GM23338 (cell line): ENCODE data around the gene MAGEB6.

Source experiments
- CREB1 ChIP-seq: fragments of 250-450 bp; sonication (Bioruptor Pico); IDR thresholded peaks from 2 replicates; pipeline ENCODE4 v1.5.0; 2020; ENCODE audit warnings: low read depth, mild to moderate bottlenecking, moderate library complexity
- EZH2 ChIP-seq: fragments of 200-600 bp; sonication (generic); IDR thresholded peaks from one replicate; pipeline ENCODE4 v1.8.0; 2017; ENCODE audit warnings: antibody characterized with exemption, mild to moderate bottlenecking, low read depth; ENCODE audit not compliant: unreplicated experiment
- EZH2phosphoT487 ChIP-seq: fragments of 200-600 bp; sonication (generic); IDR thresholded peaks from one replicate; pipeline ENCODE4 v1.8.1; 2018; ENCODE audit warnings: antibody characterized with exemption; ENCODE audit not compliant: unreplicated experiment
- JUNB ChIP-seq: IDR thresholded peaks from one replicate; pipeline ENCODE4 v1.6.1; 2016; ENCODE audit warnings: antibody characterized with exemption; ENCODE audit not compliant: unreplicated experiment
- POLR2AphosphoS5 ChIP-seq: IDR thresholded peaks from 2 replicates; pipeline ENCODE4 v1.6.1; 2016; ENCODE audit warnings: antibody characterized with exemption, low read depth
- ZNF114 ChIP-seq: fragments of 250-450 bp; sonication (Bioruptor Pico); IDR thresholded peaks from 2 replicates; pipeline ENCODE4 v1.5.0; 2020; ENCODE audit warnings: mild to moderate bottlenecking, moderate library complexity
- TF ChIP-seq, protein P1 (sequence below), 2 experiments: fragments of 200-600 bp in 1 of 2; sonication (generic) in 1 of 2; conservative IDR thresholded peaks; 2 replicates each; pipeline versions ENCODE4 v1.5.1 to v1.6.1; 2016 to 2017; ENCODE audit warnings: antibody characterized with exemption in 2 of 2, low read depth in 2 of 2, mild to moderate bottlenecking in 2 of 2, moderate library complexity in 1 of 2
- TF ChIP-seq, protein P2 (sequence below): IDR thresholded peaks from one replicate; pipeline ENCODE4 v1.6.1; 2018; ENCODE audit warnings: antibody characterized with exemption; ENCODE audit not compliant: unreplicated experiment

DNA sequence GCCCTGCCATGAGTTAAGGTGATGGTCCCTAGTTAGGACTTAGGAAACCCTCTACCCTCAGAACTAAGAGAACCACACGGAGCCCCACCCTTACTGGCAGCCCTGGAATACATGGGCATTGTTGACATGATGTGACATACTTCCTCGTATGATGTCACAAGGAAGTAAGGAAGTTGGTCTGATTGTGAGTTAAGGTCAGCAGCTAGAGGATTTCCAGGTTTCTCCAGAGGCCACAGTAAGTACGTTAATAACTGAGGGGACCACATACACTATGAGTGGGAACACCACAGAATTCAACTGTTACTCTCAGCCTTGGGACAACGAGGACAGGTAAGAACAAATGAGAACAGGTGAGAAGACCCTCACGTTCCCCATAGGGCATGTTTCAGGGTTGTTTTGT, 23.6 kb downstream of the MAGEB6 start, which contains the start of gene MAGEB5:
- TF ChIP-seq, protein P1, sequence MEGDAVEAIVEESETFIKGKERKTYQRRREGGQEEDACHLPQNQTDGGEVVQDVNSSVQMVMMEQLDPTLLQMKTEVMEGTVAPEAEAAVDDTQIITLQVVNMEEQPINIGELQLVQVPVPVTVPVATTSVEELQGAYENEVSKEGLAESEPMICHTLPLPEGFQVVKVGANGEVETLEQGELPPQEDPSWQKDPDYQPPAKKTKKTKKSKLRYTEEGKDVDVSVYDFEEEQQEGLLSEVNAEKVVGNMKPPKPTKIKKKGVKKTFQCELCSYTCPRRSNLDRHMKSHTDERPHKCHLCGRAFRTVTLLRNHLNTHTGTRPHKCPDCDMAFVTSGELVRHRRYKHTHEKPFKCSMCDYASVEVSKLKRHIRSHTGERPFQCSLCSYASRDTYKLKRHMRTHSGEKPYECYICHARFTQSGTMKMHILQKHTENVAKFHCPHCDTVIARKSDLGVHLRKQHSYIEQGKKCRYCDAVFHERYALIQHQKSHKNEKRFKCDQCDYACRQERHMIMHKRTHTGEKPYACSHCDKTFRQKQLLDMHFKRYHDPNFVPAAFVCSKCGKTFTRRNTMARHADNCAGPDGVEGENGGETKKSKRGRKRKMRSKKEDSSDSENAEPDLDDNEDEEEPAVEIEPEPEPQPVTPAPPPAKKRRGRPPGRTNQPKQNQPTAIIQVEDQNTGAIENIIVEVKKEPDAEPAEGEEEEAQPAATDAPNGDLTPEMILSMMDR (conservative IDR thresholded peaks at IDR 0.05; ENCODE audit: low read depth in 2 of 2): no peak
- no peak for TF ChIP-seq CREB1 (CRISPR knock-in tag)
- TF ChIP-seq POLR2AphosphoS5: no peak
- TF ChIP-seq EZH2phosphoT487: no peak
- no peak for TF ChIP-seq JUNB
- TF ChIP-seq EZH2: no peak
- TF ChIP-seq, protein P2, sequence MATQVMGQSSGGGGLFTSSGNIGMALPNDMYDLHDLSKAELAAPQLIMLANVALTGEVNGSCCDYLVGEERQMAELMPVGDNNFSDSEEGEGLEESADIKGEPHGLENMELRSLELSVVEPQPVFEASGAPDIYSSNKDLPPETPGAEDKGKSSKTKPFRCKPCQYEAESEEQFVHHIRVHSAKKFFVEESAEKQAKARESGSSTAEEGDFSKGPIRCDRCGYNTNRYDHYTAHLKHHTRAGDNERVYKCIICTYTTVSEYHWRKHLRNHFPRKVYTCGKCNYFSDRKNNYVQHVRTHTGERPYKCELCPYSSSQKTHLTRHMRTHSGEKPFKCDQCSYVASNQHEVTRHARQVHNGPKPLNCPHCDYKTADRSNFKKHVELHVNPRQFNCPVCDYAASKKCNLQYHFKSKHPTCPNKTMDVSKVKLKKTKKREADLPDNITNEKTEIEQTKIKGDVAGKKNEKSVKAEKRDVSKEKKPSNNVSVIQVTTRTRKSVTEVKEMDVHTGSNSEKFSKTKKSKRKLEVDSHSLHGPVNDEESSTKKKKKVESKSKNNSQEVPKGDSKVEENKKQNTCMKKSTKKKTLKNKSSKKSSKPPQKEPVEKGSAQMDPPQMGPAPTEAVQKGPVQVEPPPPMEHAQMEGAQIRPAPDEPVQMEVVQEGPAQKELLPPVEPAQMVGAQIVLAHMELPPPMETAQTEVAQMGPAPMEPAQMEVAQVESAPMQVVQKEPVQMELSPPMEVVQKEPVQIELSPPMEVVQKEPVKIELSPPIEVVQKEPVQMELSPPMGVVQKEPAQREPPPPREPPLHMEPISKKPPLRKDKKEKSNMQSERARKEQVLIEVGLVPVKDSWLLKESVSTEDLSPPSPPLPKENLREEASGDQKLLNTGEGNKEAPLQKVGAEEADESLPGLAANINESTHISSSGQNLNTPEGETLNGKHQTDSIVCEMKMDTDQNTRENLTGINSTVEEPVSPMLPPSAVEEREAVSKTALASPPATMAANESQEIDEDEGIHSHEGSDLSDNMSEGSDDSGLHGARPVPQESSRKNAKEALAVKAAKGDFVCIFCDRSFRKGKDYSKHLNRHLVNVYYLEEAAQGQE: no peak
- no peak for TF ChIP-seq ZNF114
